HUES64 (cell line): ENCODE data around the gene POLD1.

ENCODE experiments used
- H3K27ac ChIP-seq: 2 replicates; pipeline ENCODE4 v1.7.0; 2013; ENCODE audit warnings: low read depth, low read length, inconsistent platforms
- H3K27me3 ChIP-seq: 2 replicates; pipeline ENCODE4 v1.6.1; 2013; ENCODE audit warnings: mild to moderate bottlenecking, low read length; ENCODE audit not compliant: insufficient read depth
- H3K36me3 ChIP-seq: 2 replicates; pipeline ENCODE4 v1.6.1; 2013; ENCODE audit warnings: mild to moderate bottlenecking, low read length; ENCODE audit not compliant: insufficient read depth
- H3K4me1 ChIP-seq: 2 replicates; pipeline ENCODE4 v1.6.1; 2013; ENCODE audit warnings: mild to moderate bottlenecking, low read length, moderate library complexity; ENCODE audit not compliant: insufficient read depth
- H3K4me3 ChIP-seq: 2 replicates; pipeline ENCODE4 v1.5.1; 2013; ENCODE audit warnings: mild to moderate bottlenecking, low read length, moderate library complexity
- H3K9ac ChIP-seq: 2 replicates; pipeline ENCODE4 v1.6.1; 2013; ENCODE audit warnings: mild to moderate bottlenecking, low read depth, low read length
- H3K9me3 ChIP-seq: 2 replicates; pipeline ENCODE4 v1.6.1; 2013; ENCODE audit warnings: low read depth, low read length; ENCODE audit not compliant: insufficient read depth
- WGBS: fragments of 150-250, 120-280 bp; methylation state at CpG from one replicate; pipeline ENCODE4 v1.1.7; 2013; ENCODE audit warnings: missing lambda C conversion rate; 5-methylcytosine and 5-hydroxymethylcytosine counted together

POLD1 gene

DNA sequence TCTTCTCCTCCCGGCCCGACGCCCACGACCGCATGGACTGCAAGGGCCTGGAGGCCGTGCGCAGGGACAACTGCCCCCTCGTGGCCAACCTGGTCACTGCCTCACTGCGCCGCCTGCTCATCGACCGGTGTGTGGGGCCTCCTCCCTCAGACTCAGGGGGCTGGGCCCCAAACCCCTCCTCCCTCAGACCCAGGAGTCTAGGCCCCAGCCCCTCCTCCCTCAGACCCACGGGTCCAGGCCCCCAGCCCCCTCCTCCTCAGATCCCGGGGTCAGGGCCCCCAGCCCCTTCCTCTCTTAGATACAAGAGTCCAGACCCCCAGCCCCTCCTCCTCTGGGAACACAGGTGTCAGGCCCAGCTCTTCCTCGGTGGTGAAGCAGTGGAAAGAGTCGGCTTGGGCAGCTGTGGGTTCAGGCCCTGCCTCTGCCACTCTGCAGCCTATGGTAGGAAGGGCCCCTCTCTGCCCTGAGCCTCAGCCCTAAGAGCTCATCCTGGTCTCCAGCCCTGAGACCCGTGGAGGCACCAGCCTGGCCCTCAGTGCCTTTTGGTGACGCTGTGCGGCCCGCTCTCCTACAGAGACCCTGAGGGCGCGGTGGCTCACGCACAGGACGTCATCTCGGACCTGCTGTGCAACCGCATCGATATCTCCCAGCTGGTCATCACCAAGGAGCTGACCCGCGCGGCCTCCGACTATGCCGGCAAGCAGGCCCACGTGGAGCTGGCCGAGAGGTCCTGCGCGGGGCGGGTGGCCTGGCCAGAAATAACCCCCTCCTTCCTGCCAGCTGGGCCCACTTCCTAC lies 30.9 kb downstream of the POLD1 start:
- no peaks in the 10 kb centered on the region for H3K9me3 ChIP-seq
- no peak overlapping the region for H3K4me3 ChIP-seq
- peaks cover 28% of the 10 kb centered on the region for H3K36me3 ChIP-seq
- WGBS: 65% methylated on average over 37 of the region's 37 CpGs
- peaks cover 21% of the 10 kb centered on the region for H3K27me3 ChIP-seq
- peaks cover 4% of the 10 kb centered on the region for H3K4me1 ChIP-seq
- H3K9ac ChIP-seq: no peak overlapping the region; the same call in 1 of the 2 replicates
- H3K27ac ChIP-seq: 0 out of 2 replicates have a peak overlapping the region, but pooled peaks have one; percentile 33

DNA sequence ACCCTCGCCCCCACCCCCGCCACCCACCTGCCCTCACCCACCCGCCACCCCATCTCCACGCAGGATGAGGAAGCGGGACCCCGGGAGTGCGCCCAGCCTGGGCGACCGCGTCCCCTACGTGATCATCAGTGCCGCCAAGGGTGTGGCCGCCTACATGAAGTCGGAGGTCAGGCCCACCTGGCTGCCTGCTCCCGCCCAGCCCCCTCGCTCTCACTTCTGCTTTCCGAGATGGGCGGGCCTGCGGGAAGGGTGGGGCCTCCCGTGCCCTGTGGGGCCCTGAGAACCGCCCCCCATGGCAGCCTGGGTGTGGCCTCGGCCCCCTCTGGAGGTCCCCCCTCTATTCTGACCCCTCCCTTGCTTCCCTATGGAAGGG lies 31.5 kb downstream of the POLD1 start:
- no peak overlapping the region for H3K27ac ChIP-seq
- H3K4me3 ChIP-seq: no peak overlapping the region
- no peaks in the 10 kb centered on the region for H3K9me3 ChIP-seq
- peaks cover 6% of the 10 kb centered on the region for H3K4me1 ChIP-seq
- WGBS: 92% methylated on average over 19 of the region's 22 CpGs
- H3K27me3 ChIP-seq: peaks cover 24% of the 10 kb centered on the region
- H3K36me3 ChIP-seq: peaks cover 22% of the 10 kb centered on the region
- no peak overlapping the region for H3K9ac ChIP-seq

- Histone ChIP-seq H3K4me1 (peaks cover 6% of the 10 kb centered on the region), H3K27ac (no peak overlapping the region), H3K9me3 (peaks cover 3% of the 10 kb centered on the region; the same call in 1 of the 2 replicates), H3K27me3 (peaks cover 24% of the 10 kb centered on the region), H3K36me3 (peaks cover 16% of the 10 kb centered on the region; the same call in 1 of the 2 replicates), H3K4me3 (no peak overlapping the region), H3K9ac (no peak overlapping the region)
- 90% methylated on average over 35 of the region's 35 CpGs for WGBS
Observed at GRCh38 chr19:50416034-50416977, 32.2 kb downstream of the POLD1 start.

DNA sequence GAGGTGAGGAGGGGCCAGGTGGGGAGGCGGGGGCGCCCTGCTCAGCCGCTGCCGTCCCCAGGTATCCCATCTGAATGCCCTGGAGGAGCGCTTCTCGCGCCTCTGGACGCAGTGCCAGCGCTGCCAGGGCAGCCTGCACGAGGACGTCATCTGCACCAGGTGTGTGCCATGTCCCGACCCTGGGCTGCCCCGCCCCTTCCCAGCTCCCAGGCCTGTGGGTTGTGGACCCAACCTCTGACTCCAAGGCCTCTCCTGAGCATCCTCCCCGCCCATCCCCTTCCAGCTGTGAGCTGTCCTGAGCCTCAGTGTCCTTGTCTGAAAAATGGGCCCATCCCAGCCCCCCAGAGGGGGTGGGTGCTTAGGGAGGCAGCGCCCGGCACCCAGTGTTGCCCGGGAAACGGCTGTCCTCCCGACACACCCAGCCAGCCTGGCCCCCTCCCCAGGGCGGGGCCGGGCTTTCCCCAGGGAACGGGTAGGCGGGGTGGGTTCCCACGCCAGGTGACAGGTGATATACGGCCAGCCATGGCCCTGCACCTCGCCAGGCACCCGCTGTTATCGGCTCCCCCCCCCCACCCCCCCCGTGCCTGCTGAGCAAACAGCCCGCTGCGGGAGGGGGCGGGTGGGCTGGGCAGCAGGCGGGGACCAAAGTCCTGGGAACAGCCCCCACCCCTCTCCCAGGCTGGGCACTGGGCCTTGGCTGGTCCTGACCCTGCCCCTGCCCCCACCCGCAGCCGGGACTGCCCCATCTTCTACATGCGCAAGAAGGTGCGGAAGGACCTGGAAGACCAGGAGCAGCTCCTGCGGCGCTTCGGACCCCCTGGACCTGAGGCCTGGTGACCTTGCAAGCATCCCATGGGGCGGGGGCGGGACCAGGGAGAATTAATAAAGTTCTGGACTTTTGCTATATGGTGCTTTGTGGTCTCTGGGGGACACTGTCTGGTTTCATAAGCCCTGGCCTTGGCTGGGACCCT lies 33.2 kb downstream of the POLD1 start:
- Histone ChIP-seq H3K4me3 (no peak overlapping the region), H3K9ac (no peak overlapping the region)

DNA sequence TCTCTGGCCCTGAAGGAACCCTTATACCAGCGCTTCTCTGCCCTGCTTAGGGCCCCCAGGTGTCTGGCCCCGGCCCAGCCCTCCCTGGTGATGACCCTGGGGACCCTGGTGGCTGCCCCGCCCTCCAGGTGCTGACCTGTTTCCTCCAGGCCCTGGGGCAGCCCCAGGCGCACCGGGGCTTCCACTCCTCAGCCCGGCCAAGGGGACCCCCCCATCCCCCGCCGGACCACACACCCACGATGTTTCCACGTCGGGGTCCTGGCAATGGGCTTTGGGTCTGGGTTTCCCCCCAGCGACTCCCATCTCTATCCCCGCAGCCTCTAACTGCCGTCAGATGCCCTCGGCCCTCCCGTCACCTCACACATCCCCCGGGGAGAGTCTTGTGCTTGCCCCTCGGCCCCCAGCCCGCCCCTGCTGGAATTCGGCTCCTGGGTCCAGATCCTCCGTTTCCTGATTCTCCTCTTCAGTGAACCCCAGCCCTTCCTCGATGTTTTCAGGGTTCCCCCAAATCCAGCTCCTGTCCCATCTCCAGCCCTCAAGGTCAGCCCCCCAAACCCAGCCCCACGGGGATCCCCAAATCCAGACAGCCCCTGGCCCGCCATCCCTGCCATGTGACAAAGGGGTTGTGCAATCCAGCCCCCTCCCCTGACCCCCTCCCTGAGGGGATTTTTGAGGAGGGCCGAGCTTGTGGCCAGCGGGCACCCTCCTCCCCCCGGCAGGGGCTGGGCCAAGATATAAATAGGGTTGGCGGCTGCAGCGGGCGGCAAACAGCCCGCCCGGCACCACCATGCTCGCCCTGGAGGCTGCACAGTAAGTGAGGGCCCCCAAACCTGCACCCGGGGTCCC lies 34.3 kb downstream of the POLD1 start, which contains the start of gene SPIB:
SPIB (plus strand) TSS at position 763 of the 846 bp plus-strand sequence; CDS start at position 788, 25 bp downstream.
- H3K4me3 ChIP-seq: peak within 1 kb of the TSS; percentile 57
- H3K27ac ChIP-seq: no peak within 1 kb of the TSS
- WGBS: 14% methylated on average over 33 of the region's 34 CpGs
- 0 out of 2 replicates have a peak, but pooled peaks cover 4% of the 10 kb centered on the region for H3K36me3 ChIP-seq
- H3K4me1 ChIP-seq: peaks cover 6% of the 10 kb centered on the region
- H3K9ac ChIP-seq: no peak within 1 kb of the TSS; the same call in 1 of the 2 replicates
- H3K9me3 ChIP-seq: peaks cover 3% of the 10 kb centered on the region; the same call in 1 of the 2 replicates
- peaks cover 24% of the 10 kb centered on the region for H3K27me3 ChIP-seq

More for the DNA sequence above, 33.2 kb downstream of the POLD1 start:
- H3K27ac ChIP-seq: no peak overlapping the region
- 76% methylated on average over 35 of the region's 42 CpGs for WGBS
- H3K4me1 ChIP-seq: peaks cover 6% of the 10 kb centered on the region
- H3K9me3 ChIP-seq: peaks cover 3% of the 10 kb centered on the region; the same call in 1 of the 2 replicates
- H3K27me3 ChIP-seq: peaks cover 24% of the 10 kb centered on the region
- peaks cover 14% of the 10 kb centered on the region; the same call in 1 of the 2 replicates for H3K36me3 ChIP-seq

GRCh38 chr19:50419022-50419579 lies 35.0 kb downstream of the POLD1 start:
- Histone ChIP-seq H3K4me3 (peak overlapping the region; percentile 57), H3K36me3 (no peaks in the 10 kb centered on the region), H3K4me1 (peaks cover 6% of the 10 kb centered on the region), H3K27me3 (peaks cover 24% of the 10 kb centered on the region), H3K9me3 (peaks cover 3% of the 10 kb centered on the region; the same call in 1 of the 2 replicates), H3K27ac (no peak overlapping the region), H3K9ac (no peak overlapping the region; the same call in 1 of the 2 replicates)
- 3% methylated on average over 13 of the region's 14 CpGs for WGBS

DNA sequence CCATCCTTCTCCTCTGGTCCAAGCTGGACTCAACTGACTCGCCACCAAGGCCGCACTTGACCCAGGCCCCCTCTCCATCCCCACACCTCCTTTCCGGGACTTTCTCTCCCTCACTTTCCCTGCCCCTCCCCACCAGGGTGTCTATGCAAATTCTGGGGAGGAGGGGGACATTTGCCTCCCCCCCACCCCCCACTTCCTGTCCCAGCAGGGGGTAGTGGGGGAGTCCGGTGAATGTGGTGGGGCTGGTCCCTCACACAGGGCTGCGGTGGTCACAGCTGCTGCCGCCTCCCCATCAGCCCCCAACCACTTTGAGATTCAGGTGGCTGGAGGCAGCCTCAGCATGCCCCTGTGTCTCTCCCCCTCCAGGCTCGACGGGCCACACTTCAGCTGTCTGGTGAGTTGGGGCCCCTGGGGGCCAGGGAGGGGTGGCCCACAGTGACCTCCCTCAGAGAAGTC lies 35.5 kb downstream of the POLD1 start:
- 1% methylated on average over 6 of the region's 8 CpGs for WGBS
- no peak overlapping the region for H3K9ac ChIP-seq

DNA sequence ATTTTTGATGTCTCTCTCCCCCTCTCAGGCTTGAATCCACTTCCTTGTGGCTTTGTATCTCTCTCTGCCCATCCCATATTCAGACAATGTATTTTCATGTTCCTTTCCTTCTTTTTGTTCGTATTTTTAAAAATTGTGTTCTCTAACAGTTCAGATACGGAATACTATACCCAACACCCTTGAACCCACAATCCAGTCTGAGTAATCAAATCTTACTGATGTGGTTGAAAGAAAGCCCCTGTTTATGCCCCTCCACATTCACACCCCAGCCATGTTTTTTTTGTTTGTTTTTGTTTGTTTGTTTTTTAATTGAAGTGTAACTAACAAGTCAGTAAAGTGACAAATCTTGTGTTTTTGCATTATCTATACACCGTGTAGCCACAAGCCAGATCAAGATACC lies 36.0 kb downstream of the POLD1 start:
- WGBS: 60% methylated on average over 2 of the region's 3 CpGs
- Histone ChIP-seq H3K27me3 (peaks cover 24% of the 10 kb centered on the region), H3K9me3 (peaks cover 3% of the 10 kb centered on the region; the same call in 1 of the 2 replicates), H3K9ac (no peak overlapping the region), H3K4me3 (peak overlapping the region; percentile 57), H3K4me1 (peaks cover 6% of the 10 kb centered on the region), H3K27ac (no peak overlapping the region), H3K36me3 (no peaks in the 10 kb centered on the region)

More for the DNA sequence above, 35.5 kb downstream of the POLD1 start:
- no peak overlapping the region for H3K27ac ChIP-seq
- peaks cover 24% of the 10 kb centered on the region for H3K27me3 ChIP-seq
- H3K36me3 ChIP-seq: no peaks in the 10 kb centered on the region
- H3K4me1 ChIP-seq: peaks cover 6% of the 10 kb centered on the region
- H3K4me3 ChIP-seq: peak overlapping the region; percentile 57
- H3K9me3 ChIP-seq: peaks cover 3% of the 10 kb centered on the region; the same call in 1 of the 2 replicates

- H3K27me3 ChIP-seq: peaks cover 24% of the 10 kb centered on the region
- H3K36me3 ChIP-seq: no peaks in the 10 kb centered on the region
- H3K4me1 ChIP-seq: peaks cover 6% of the 10 kb centered on the region
- H3K9ac ChIP-seq: no peak overlapping the region
- H3K4me3 ChIP-seq: no peak overlapping the region
- 69% methylated on average over 3 of the region's 3 CpGs for WGBS
- H3K27ac ChIP-seq: no peak overlapping the region
- peaks cover 3% of the 10 kb centered on the region; the same call in 1 of the 2 replicates for H3K9me3 ChIP-seq
Observed at GRCh38 chr19:50420808-50421207, 36.7 kb downstream of the POLD1 start.
